ENCODE results near the gene SOS1. TPM values are rescaled to one million over a fixed set of nuclear protein-coding genes. Genes with fewer than 3 reads are reported as not detected.

SOS1 gene
- total RNA-seq, 1 donor from 2014 or later: 28.5 TPM

GRCh38 chr2:39154944-39155343, 34.1 kb upstream of the SOS1 start:
- no peaks in the 10 kb centered on the region for H3K9me3 ChIP-seq (ENCODE audit: low read depth)
- H3K79me2 ChIP-seq (ENCODE audit: low read depth): no peaks in the 10 kb centered on the region
- Mint-ChIP-seq H3K27me3 (ENCODE audit: insufficient read depth, low read depth) (no peaks in the 10 kb centered on the region), H3K4me3 (no peak overlapping the region), H3K27ac (no peak overlapping the region), H3K9me3 (no peaks in the 10 kb centered on the region), H3K4me1 (no peaks in the 10 kb centered on the region), H3K36me3 (no peaks in the 10 kb centered on the region)
- no peaks in the 10 kb centered on the region for H3K36me3 ChIP-seq
- H3K4me1 ChIP-seq: no peaks in the 10 kb centered on the region
- H3K27ac ChIP-seq: no peak overlapping the region
- no peak overlapping the region for H3K4me3 ChIP-seq
- no peak overlapping the region for H3K9ac ChIP-seq
- no peak for TF ChIP-seq EZH2phosphoT487 (IDR thresholded peaks at IDR 0.05)
- no peak for TF ChIP-seq CTCF (IDR thresholded peaks at IDR 0.05)
- TF ChIP-seq EZH2 (IDR thresholded peaks at IDR 0.05): no peak
- H2AFZ ChIP-seq (replicated peaks): no peak overlapping the region
- H4K20me1 ChIP-seq (ENCODE audit: low read depth): no peaks in the 10 kb centered on the region
- H3F3A ChIP-seq (ENCODE audit: low read depth): no peaks in the 10 kb centered on the region
- DNase-seq (ENCODE audit: low spot score): no peak
- no peaks in the 10 kb centered on the region for H3K27me3 ChIP-seq
- H3K4me2 ChIP-seq: no peak overlapping the region

- Histone ChIP-seq H3K79me2 (ENCODE audit: low read depth) (no peaks in the 10 kb centered on the region), H3F3A (ENCODE audit: low read depth) (no peaks in the 10 kb centered on the region), H3K9me3 (ENCODE audit: low read depth) (no peaks in the 10 kb centered on the region), H3K4me1 (no peaks in the 10 kb centered on the region), H3K27me3 (no peaks in the 10 kb centered on the region), H3K4me2 (no peak overlapping the region), H3K9ac (no peak overlapping the region), H3K4me3 (no peak overlapping the region), H2AFZ (replicated peaks) (no peak overlapping the region), H4K20me1 (ENCODE audit: low read depth) (no peaks in the 10 kb centered on the region), H3K36me3 (no peaks in the 10 kb centered on the region), H3K27ac (no peak overlapping the region)
- Mint-ChIP-seq H3K27ac (no peak overlapping the region), H3K36me3 (no peaks in the 10 kb centered on the region), H3K4me1 (no peaks in the 10 kb centered on the region), H3K27me3 (ENCODE audit: insufficient read depth, low read depth) (no peaks in the 10 kb centered on the region), H3K4me3 (no peak overlapping the region), H3K9me3 (no peaks in the 10 kb centered on the region)
- TF ChIP-seq EZH2phosphoT487 (IDR thresholded peaks at IDR 0.05): no peak
- TF ChIP-seq EZH2 (IDR thresholded peaks at IDR 0.05): no peak
- no peak for TF ChIP-seq CTCF (IDR thresholded peaks at IDR 0.05)
- DNase-seq (ENCODE audit: low spot score): no peak
Observed at GRCh38 chr2:39153312-39153711, 32.5 kb upstream of the SOS1 start.

- no peaks in the 10 kb centered on the region for H3K36me3 Mint-ChIP-seq
- TF ChIP-seq CTCF (IDR thresholded peaks at IDR 0.05): no peak
- no peak for TF ChIP-seq EZH2phosphoT487 (IDR thresholded peaks at IDR 0.05)
- no peak for TF ChIP-seq EZH2 (IDR thresholded peaks at IDR 0.05)
- H3K27ac Mint-ChIP-seq: no peak overlapping the region
- H3K79me2 ChIP-seq (ENCODE audit: low read depth): no peaks in the 10 kb centered on the region
- H3K9me3 ChIP-seq (ENCODE audit: low read depth): no peaks in the 10 kb centered on the region
- no peak overlapping the region for H3K27ac ChIP-seq
- H3K36me3 ChIP-seq: no peaks in the 10 kb centered on the region
- no peaks in the 10 kb centered on the region for H4K20me1 ChIP-seq (ENCODE audit: low read depth)
- H3K9ac ChIP-seq: no peak overlapping the region
- H3K9me3 Mint-ChIP-seq: no peaks in the 10 kb centered on the region
- H3F3A ChIP-seq (ENCODE audit: low read depth): no peaks in the 10 kb centered on the region
- no peak overlapping the region for H2AFZ ChIP-seq (replicated peaks)
- H3K4me1 ChIP-seq: no peaks in the 10 kb centered on the region
- no peak overlapping the region for H3K4me3 ChIP-seq
- no peaks in the 10 kb centered on the region for H3K27me3 ChIP-seq
- no peaks in the 10 kb centered on the region for H3K27me3 Mint-ChIP-seq (ENCODE audit: insufficient read depth, low read depth)
- no peak overlapping the region for H3K4me2 ChIP-seq
- H3K4me3 Mint-ChIP-seq: no peak overlapping the region
- H3K4me1 Mint-ChIP-seq: no peaks in the 10 kb centered on the region
- DNase-seq (ENCODE audit: low spot score): no peak
Observed at GRCh38 chr2:39152504-39152903, 31.7 kb upstream of the SOS1 start.

All from neural progenitor cell (in vitro differentiated cells).